ENCODE measurements around the gene TSPAN32.

Gene TSPAN32

GRCh38 chr11:2365571-2366210, 63.9 kb downstream of the TSPAN32 start:
- no peak for DNase-seq (ENCODE audit: low read depth in 3 of 3)

- DNase-seq (ENCODE audit: low read depth in 3 of 3): no peak
Measured at GRCh38 chr11:2366276-2366675, 64.5 kb downstream of the TSPAN32 start.

- no peak for DNase-seq (ENCODE audit: low read depth in 3 of 3)
Measured at GRCh38 chr11:2366733-2367132, 64.9 kb downstream of the TSPAN32 start.

GRCh38 chr11:2367266-2368160, 65.7 kb downstream of the TSPAN32 start:
- DNase-seq (ENCODE audit: low read depth in 3 of 3): no peak
